Hematopoietic multipotent progenitor cell (in vitro differentiated cells): ENCODE measurements around the gene SCN9A. TPM values are rescaled to one million over a fixed set of nuclear protein-coding genes. Genes with fewer than 3 reads are reported as not detected.
"Not testable (repeated sequence)": the region's sequence is repeated elsewhere in the genome, so short reads cannot be mapped to it uniquely, and the experiment has no call there.

Experiments used
- DNase-seq, 3 donors: peaks; one replicate each; pipeline ENCODE4 v3.0.0-alpha.2; 2011 to 2015; ENCODE audit warnings: low read depth in 2 of 3, low spot score in 2 of 3
- total RNA-seq: library from RNA; depleted of rRNA; stranded (reverse); fragments of >200 nt; gene quantifications from one replicate; pipeline ENCODE4 v1.2.3, GENCODE V29; 2012

The SCN9A gene
- total RNA-seq, 1 donor = 29.9 TPM

DNA sequence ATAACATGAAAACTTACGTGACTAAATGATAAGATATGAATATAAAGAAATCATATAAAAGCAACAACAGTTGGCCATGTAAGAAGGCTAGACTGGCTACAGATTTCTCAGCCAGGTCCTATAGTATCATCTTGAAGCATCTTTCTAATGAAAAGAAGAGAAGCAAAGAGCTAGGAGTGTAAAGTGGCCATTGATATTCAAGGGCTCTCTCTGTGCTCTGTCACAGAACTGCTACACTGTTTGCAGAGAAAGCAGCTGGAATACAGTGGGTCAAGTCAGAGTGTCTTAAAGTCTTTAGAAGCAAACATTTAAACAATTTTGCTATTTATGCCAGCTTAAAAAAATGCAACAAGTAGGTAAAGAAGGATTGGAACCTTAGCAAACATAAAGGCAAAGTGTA is 118.8 kb downstream of the SCN9A start:
- no peak for DNase-seq

- no peak for DNase-seq
These were observed 126.4 kb downstream of the SCN9A start for GRCh38 chr2:166249318-166249717.

DNA sequence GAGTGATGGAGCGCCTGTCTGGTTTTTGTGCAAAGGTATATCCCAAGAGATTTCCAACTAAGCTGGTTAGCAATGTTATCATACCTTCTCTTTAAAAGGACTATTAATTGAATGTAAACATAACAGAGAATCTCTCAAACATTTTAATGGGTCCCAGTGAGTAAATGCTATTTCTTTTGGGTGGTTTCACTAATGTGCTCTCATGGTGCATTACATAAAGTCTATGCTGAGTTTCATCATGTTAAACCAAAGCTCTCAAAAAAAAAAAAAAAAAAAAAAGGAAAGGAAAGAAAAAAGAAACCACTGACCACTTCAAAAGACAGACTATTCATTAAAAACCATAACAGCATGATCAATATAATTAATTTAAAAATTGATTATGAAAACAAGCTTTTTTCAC is 128.8 kb downstream of the SCN9A start:
- no peak for DNase-seq

GRCh38 chr2:166242309-166242708 is 133.4 kb downstream of the SCN9A start:
- DNase-seq = no peak

DNA sequence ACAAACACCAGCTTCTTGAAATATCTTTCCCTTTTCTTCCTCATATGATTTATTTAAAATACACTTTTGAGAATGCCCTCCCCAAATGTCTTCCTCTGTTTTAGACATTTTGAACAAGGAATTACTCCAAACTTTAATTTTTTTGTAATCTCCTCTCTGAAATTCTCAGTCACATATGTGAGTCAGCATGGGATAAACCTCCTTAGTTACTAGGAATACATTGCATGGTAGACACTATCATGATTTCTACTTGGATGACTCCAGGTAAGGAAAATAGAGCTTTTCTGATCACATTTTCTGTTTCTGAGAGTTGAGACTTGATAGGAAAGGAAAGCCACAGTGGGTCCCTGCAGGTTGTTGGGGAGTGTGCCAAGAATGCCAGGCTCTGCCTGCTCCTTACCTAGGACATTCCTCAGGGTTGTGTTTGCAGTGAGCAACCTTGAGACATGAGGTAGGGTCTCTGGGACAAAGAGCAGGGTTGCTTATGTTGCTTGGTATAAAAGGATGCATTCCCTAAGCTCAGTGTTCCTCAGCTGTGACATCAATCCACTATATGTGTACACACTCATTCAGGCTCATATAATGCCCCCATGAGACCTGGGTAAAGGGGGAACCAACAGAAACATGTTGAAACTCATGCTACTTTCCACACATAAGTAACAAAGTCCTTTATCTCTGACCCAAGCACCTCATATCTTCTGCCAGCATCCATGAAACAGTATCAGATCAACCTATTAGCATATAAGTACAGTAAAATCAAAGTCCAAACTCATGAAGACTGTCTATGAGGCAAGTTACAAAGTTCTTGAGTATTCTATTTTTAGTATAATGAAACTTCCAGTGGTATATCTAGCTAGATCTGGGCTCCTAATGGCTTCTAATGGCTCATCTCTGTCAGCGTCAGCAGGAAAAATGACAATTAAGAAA is 135.1 kb downstream of the SCN9A start:
- no peak for DNase-seq

GRCh38 chr2:166239548-166239947 is 136.2 kb downstream of the SCN9A start:
- no peak for DNase-seq

DNA sequence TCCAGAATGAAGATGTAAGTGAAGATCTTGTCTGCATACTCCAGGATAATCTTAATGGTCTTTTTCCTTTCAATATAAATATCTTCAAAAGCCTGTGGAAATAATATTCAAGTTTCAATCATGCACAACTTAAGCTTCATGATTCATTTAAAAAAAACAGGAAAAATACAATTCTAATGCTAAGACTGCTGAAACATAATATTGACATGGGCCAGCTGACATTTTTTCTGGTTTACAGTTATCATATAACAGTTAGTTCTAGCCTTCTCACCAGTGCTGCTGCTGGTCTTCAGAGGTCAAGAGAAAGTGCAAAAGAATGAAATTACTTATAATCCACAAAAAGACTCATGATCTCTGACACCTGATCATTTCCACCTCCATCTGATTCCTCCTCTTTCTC is 137.6 kb downstream of the SCN9A start:
- no peak for DNase-seq

- DNase-seq = no peak
These were observed 141.5 kb downstream of the SCN9A start for GRCh38 chr2:166234112-166234846.

DNA sequence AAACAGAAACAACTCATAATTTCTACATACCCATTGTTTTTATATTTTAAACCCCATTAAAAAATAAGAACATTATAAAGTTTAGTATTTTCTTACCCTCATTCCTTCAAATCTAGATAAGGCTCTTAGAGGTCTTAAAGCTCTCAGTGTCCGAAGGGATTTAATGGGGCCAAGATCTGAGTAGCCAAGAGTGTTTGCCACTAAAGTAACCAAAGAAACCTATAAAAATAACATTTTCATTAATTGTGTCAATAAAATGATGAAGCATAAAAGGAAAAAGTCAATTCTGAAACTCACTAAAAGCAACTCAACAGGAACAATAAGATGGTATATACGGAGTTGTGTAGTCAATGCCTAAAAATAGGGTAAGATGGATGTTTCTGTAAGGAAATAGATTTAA is 142.5 kb downstream of the SCN9A start:
- DNase-seq = no peak

GRCh38 chr2:166230724-166231070 is 145.0 kb downstream of the SCN9A start:
- DNase-seq = no peak

- DNase-seq = no peak
These were observed 145.6 kb downstream of the SCN9A start for GRCh38 chr2:166230024-166230723.

GRCh38 chr2:166229678-166230023 is 146.1 kb downstream of the SCN9A start:
- no peak for DNase-seq

GRCh38 chr2:166224197-166224596 is 151.5 kb downstream of the SCN9A start:
- no peak for DNase-seq

DNA sequence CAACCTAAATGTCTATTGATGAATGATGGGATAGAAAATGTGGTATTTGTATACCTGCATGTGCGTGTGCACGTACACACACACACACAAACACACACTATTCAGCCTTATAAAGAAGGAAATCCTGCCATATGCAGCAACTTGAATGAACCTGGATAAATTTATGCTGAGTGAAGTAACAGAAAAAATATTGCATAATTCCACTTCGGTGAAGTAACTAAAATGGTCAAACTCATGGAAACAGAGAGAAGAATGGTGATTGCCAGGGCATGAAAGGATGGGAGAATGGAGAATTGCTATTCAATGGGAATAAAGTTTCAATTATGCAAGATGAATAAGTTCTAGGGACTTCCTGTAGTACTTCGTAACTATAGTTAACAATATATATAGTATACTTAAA is 152.4 kb downstream of the SCN9A start:
- no peak for DNase-seq

DNA sequence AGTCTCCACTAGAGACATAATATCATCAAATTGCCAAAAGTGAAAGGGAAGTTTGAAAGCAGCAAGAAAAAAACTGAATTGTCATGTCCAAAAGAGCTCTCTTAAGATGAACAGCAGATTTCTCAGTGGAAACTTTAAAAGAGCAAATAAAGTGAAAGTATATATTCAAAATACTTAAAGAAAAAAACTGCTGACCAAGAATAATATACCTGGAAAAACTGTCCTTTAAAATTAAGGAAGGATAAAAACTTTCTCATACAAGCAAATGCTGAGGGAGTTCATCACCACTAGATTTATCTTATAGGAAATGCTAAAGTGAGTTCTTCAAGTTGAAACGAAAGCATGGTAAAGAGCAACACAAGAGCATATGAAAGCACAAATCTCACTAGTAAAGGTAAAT is 164.7 kb downstream of the SCN9A start:
- no peak for DNase-seq

GRCh38 chr2:166209944-166210343 is 165.8 kb downstream of the SCN9A start:
- DNase-seq = not testable (repeated sequence)

- DNase-seq = not testable (repeated sequence)
These were observed 166.4 kb downstream of the SCN9A start for GRCh38 chr2:166209367-166209766.

- DNase-seq = not testable (repeated sequence)
These were observed 169.6 kb downstream of the SCN9A start for GRCh38 chr2:166206153-166206552.

DNA sequence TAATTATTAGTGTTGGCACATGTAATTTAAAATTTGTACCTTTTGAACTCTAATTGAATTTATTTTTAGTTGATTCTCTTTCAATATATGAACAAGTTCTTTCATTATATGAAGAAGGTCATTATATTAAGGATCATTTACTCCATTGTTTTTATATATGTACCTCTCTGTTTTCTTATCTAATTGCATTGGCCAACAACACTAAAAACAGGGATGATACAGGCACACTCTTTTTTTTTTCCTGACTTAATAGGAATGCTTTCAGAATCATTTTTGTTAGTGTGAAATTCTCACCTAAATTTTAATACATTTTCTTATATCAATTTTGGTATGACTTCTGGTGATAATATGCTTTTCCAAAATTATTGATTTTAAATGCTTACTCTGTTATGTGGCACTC is 173.0 kb downstream of the SCN9A start:
- DNase-seq = no peak

GRCh38 chr2:166197446-166197845 is 178.3 kb downstream of the SCN9A start:
- DNase-seq = no peak

DNA sequence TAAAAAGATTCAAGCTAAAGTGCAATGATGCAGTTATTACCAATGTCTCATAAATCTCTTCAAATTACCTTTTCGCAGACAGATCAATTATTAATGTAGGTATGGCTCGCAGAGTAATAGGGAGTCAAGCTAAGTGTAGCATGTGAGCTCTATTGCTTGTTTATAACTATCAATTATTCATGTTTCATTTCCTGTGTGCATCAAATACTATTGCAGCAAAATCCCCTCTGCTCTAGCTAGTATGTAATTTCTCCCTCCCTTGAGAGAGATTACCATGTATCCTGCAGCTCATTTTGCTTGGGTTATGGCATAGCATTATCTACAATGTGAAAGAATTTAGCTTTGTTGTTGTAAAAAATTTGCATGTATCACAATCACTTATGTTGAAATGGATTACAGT is 182.3 kb downstream of the SCN9A start:
- no peak for DNase-seq

GRCh38 chr2:166188084-166188483 is 187.7 kb downstream of the SCN9A start:
- DNase-seq = no peak
